ENCODE results near the gene MINK1. TPM values are rescaled to one million over a fixed set of nuclear protein-coding genes. Genes with fewer than 3 reads are reported as not detected.

MINK1 gene
- total and polyA plus RNA-seq, 2 of the 8 experiments (the other 6 are each of a cell fraction or from before 2014, with no cell fraction given), result 26.9 to 77.7 TPM

GRCh38 chr17:4895657-4896331 is 62.7 kb downstream of the MINK1 start:
- CTCF ChIA-PET (ENCODE audit: partially characterized antibody), result interaction anchor here (0.6 to 3.2 kb wide), 27 partner anchors 10 to 329 kb away, joined by 3 to 17 read pairs (median 3); partner anchors contain the start of genes GLTPD2 and PLD2
- Histone ChIP-seq H3K27ac (ENCODE audit: low read depth, low read length) (0 out of 2 replicates have a peak overlapping the region, but pooled peaks have one; percentile 55), H3K4me2 (ENCODE audit: insufficient read depth in 1 of 2, low read depth in 2 of 2, low read length in 2 of 2) (no peak overlapping the region; a peak in 1 of 4 replicates), H3K23me2 (ENCODE audit: low read depth, low read length) (peaks cover 3% of the 10 kb centered on the region; the same call in 1 of the 2 replicates), H2BK20ac (ENCODE audit: low read length) (no peak overlapping the region), H2BK120ac (replicated peaks; ENCODE audit: low read depth, low read length) (no peak overlapping the region), H3K36me3 (ENCODE audit: control insufficient read depth in 2 of 4, insufficient read depth in 4 of 4, low read length in 3 of 4) (peaks cover 11 to 31% (median 26%) of the 10 kb centered on the region in 4 experiments), H3K4me1 (replicated peaks in 1 of 4; ENCODE audit: control insufficient read depth in 3 of 4, insufficient read depth in 4 of 4, low read length in 3 of 4) (peaks cover 0 to 4% (median 2%) of the 10 kb centered on the region in 4 experiments; a peak in 5 of 7 replicates), H3K4me3 (ENCODE audit: extremely low read depth in 1 of 4, insufficient read depth in 2 of 4, low read depth in 3 of 4, low read length in 4 of 4) (no peak overlapping the region), H3K9me3 (ENCODE audit: insufficient read depth in 2 of 2, low read depth in 1 of 2, low read length in 1 of 2) (no peaks in the 10 kb centered on the region), H4K91ac (replicated peaks; ENCODE audit: insufficient read length, low read length) (no peak overlapping the region), H3K79me1 (ENCODE audit: low read depth, low read length) (no peaks in the 10 kb centered on the region; the same call in 1 of the 2 replicates), H2BK15ac (ENCODE audit: low read length) (no peak overlapping the region), H2AFZ (ENCODE audit: low read length) (no peak overlapping the region), H3K14ac (ENCODE audit: insufficient read length) (no peak overlapping the region), H4K8ac (ENCODE audit: extremely low read depth, insufficient read depth, low read length) (no peak overlapping the region), H2BK12ac (ENCODE audit: low read depth, low read length) (no peak overlapping the region), H3K79me2 (ENCODE audit: control insufficient read depth in 1 of 2, insufficient read depth in 2 of 2, low read length in 2 of 2) (no peaks in the 10 kb centered on the region), H2BK5ac (ENCODE audit: low read depth, low read length) (no peak overlapping the region), H3K27me3 (replicated peaks in 1 of 4; ENCODE audit: control insufficient read depth in 3 of 4, extremely low read depth in 1 of 4, insufficient read depth in 3 of 4, low read length in 3 of 4) (no peaks in the 10 kb centered on the region), H4K20me1 (replicated peaks in 1 of 2; ENCODE audit: control insufficient read depth in 1 of 2, insufficient read depth in 2 of 2, low read length in 2 of 2) (peaks cover 0 to 10% of the 10 kb centered on the region in 2 experiments), H3K9ac (replicated peaks in 1 of 4; ENCODE audit: extremely low read depth in 1 of 4, low read depth in 3 of 4, low read length in 3 of 4) (no peak overlapping the region), H3K23ac (ENCODE audit: insufficient read length) (no peak overlapping the region), H3K4ac (replicated peaks; ENCODE audit: insufficient read length, low read depth, low read length) (no peak overlapping the region), H3K56ac (replicated peaks; ENCODE audit: insufficient read length, low read depth, low read length) (no peak overlapping the region), H2AK5ac (ENCODE audit: low read depth, low read length) (no peak overlapping the region), H3K18ac (ENCODE audit: extremely low read depth, low read length) (no peak overlapping the region), H4K5ac (ENCODE audit: insufficient read length, low read depth, low read length) (no peak overlapping the region)
- TF ChIP-seq SIN3A (conservative IDR thresholded peaks at IDR 0.05 in 1 of 2, IDR thresholded peaks at IDR 0.05 in 1 of 2; ENCODE audit: low read depth in 1 of 2, low read length in 2 of 2) (no peak), TAF7 (optimal IDR thresholded peaks at IDR 0.05; ENCODE audit: borderline replicate concordance, low read depth, low read length) (no peak), ASH2L (IDR thresholded peaks at IDR 0.05; ENCODE audit: low read length) (no peak), RAD21 (IDR thresholded peaks at IDR 0.05 in 1 of 2, conservative IDR thresholded peaks at IDR 0.05 in 1 of 2; ENCODE audit: low read depth in 2 of 2, low read length in 2 of 2) (peak; percentile 21 to 25; a peak in 3 of 4 replicates), TBP (IDR thresholded peaks at IDR 0.05; ENCODE audit: low read depth, low read length) (no peak), CTCF (IDR thresholded peaks at IDR 0.05; ENCODE audit: control extremely low read depth in 1 of 3, insufficient read depth in 1 of 3, low read depth in 1 of 3, low read length in 3 of 3) (peak; percentile 54 to 69 (median 55)), RXRA (IDR thresholded peaks at IDR 0.05; ENCODE audit: insufficient read depth, low read depth, low read length) (no peak), POLR2A (IDR thresholded peaks at IDR 0.05; ENCODE audit: control extremely low read depth in 1 of 2, low read depth in 2 of 2, low read length in 2 of 2) (no peak)
- WGBS, 2 experiments (ENCODE audit: extremely low coverage in 1 of 2, insufficient coverage in 1 of 2, insufficient read length in 1 of 2, insufficient replicate concordance in 2 of 2, low coverage in 1 of 2, low lambda C conversion rate in 2 of 2, missing lambda C conversion rate in 1 of 2), result 87% methylated on average over 23 of the region's 27 CpGs; no CpG with 5 or more reads in 1 of the 2 experiments
- DNase-seq (ENCODE audit: low read depth in 1 of 2, low spot score in 2 of 2) (peak in 1 of 2 experiments; percentile 75), FAIRE-seq (no peak)
- POLR2A ChIA-PET (ENCODE audit: partially characterized antibody), result interaction anchor here (0.5 to 2.1 kb wide), 7 partner anchors 13 to 303 kb away, joined by 3 to 5 read pairs (median 3); partner anchors contain the start of gene SPAG7
